Nephron (organoid): ENCODE results near the gene LGR6.
A peak's percentile ranks its signal among the peaks of the same experiment; 100 is the strongest.
"Not testable (repeated sequence)": the region's sequence is repeated elsewhere in the genome, so short reads cannot be mapped to it uniquely, and the experiment has no call there.

ENCODE experiments used
- H3K27ac Mint-ChIP-seq, 3 experiments: 2 replicates each; pipeline ENCODE4 v1.8.0; 2020; ENCODE audit warnings: mixed read lengths in 3 of 3, mild to moderate bottlenecking in 2 of 3, moderate library complexity in 1 of 3
- H3K27me3 Mint-ChIP-seq: 2 replicates; pipeline ENCODE4 v1.8.0; 2021; ENCODE audit warnings: low read depth, mild to moderate bottlenecking, moderate library complexity, mixed read lengths
- H3K36me3 Mint-ChIP-seq: 2 replicates; pipeline ENCODE4 v1.8.0; 2020; ENCODE audit warnings: low read depth, mixed read lengths
- H3K4me1 Mint-ChIP-seq: 2 replicates; pipeline ENCODE4 v1.8.0; 2020; ENCODE audit warnings: mixed read lengths
- H3K4me3 Mint-ChIP-seq, 3 experiments: 2 replicates each; pipeline ENCODE4 v1.8.0; 2020; ENCODE audit warnings: mild to moderate bottlenecking in 3 of 3, mixed read lengths in 3 of 3, moderate library complexity in 2 of 3
- H3K9me3 Mint-ChIP-seq: 2 replicates; pipeline ENCODE4 v1.8.0; 2020; ENCODE audit warnings: mixed read lengths
- TF ChIP-seq, protein P1 (sequence below), 3 experiments: fragments of 200-600 bp; sonication (generic); IDR thresholded peaks; one replicate each; pipeline ENCODE4 v1.5.0; 2021; ENCODE audit warnings: antibody characterized with exemption in 3 of 3; ENCODE audit not compliant: unreplicated experiment in 3 of 3

LGR6 gene

GRCh38 chr1:202189918-202190715 is 3.5 kb upstream of the LGR6 start:
- H3K36me3 Mint-ChIP-seq = no peaks in the 10 kb centered on the region
- no peak overlapping the region for H3K4me3 Mint-ChIP-seq
- peaks cover 3% of the 10 kb centered on the region for H3K9me3 Mint-ChIP-seq
- H3K4me1 Mint-ChIP-seq = peaks cover 12% of the 10 kb centered on the region
- H3K27ac Mint-ChIP-seq = peak overlapping the region in 1 of 3 experiments; percentile 22
- TF ChIP-seq, protein P1, sequence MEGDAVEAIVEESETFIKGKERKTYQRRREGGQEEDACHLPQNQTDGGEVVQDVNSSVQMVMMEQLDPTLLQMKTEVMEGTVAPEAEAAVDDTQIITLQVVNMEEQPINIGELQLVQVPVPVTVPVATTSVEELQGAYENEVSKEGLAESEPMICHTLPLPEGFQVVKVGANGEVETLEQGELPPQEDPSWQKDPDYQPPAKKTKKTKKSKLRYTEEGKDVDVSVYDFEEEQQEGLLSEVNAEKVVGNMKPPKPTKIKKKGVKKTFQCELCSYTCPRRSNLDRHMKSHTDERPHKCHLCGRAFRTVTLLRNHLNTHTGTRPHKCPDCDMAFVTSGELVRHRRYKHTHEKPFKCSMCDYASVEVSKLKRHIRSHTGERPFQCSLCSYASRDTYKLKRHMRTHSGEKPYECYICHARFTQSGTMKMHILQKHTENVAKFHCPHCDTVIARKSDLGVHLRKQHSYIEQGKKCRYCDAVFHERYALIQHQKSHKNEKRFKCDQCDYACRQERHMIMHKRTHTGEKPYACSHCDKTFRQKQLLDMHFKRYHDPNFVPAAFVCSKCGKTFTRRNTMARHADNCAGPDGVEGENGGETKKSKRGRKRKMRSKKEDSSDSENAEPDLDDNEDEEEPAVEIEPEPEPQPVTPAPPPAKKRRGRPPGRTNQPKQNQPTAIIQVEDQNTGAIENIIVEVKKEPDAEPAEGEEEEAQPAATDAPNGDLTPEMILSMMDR (IDR thresholded peaks at IDR 0.05; ENCODE audit: unreplicated experiment in 3 of 3) = peak in 1 of 3 experiments; percentile 20
- H3K27me3 Mint-ChIP-seq = peaks cover 36% of the 10 kb centered on the region

DNA sequence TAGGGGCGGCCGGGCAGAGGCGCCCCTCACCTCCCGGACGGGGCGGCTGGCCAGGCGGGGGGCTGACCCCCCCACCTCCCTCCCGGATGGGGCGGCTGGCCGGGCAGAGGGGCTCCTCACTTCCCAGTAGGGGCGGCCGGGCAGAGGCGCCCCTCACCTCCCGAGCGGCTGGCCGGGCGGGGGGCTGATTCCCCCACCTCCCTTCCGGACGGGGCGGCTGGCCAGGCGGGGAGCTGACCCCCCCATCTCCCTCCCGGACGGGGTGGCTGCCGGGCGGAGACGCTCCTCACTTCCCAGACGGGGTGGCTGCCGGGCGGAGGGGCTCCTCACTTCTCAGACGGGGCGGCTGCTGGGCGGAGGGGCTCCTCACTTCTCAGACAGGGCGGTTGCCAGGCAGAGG is 2.2 kb upstream of the LGR6 start:
- not testable (repeated sequence) for H3K36me3 Mint-ChIP-seq, H3K9me3 Mint-ChIP-seq, H3K4me3 Mint-ChIP-seq, H3K27ac Mint-ChIP-seq
- Mint-ChIP-seq H3K4me1 (peaks cover 12% of the 10 kb centered on the region), H3K27me3 (peaks cover 48% of the 10 kb centered on the region)

DNA sequence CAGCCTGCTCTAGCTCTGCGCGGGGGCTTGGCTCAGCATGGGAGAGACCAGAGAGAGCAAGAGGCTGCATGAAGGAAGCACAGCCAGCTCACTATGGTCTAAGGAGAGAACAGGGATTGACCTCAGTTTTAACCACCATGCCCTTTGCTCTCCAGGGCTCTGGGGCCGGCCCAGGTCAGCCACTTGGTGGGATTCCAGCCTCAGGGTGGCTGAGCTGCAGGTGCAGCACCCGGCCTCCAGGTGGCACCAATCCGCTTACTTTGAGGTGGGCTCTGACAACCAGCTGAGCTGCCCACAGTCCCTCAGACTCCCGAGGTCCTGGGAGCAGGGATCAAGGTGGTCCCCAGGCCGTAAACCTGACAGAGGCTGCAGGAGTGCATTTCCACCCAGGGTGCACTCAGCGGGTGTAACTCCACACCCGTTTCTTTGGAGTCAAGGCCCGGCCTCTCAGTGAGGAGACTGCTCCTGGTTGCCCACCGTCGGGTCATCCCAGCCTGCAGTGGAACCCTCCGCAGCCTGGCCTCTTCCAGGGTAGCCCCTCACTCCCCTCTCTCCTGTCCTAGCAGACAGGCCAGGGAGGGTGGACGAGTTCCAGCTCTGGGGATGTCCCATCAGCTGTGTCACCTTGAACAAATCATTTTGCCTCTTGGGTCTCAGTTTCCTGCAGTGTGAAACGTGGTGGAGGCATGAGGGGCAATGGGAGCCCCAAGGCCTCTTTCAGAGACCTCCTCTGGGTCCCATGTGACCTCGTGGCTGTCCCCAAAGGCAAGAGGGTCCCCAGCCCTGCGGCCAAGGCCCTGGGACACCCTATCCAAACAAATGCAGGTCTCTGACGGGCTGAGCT is 607 bp upstream of the LGR6 start:
- Mint-ChIP-seq H3K4me3 (peak overlapping the region; percentile 71 to 84 (median 75)), H3K9me3 (peaks cover 3% of the 10 kb centered on the region), H3K27me3 (peaks cover 58% of the 10 kb centered on the region), H3K36me3 (no peaks in the 10 kb centered on the region), H3K4me1 (peaks cover 12% of the 10 kb centered on the region), H3K27ac (no peak overlapping the region)
- TF ChIP-seq, protein P1 (IDR thresholded peaks at IDR 0.05; ENCODE audit: unreplicated experiment in 3 of 3) = peak; percentile 87 to 89 (median 88)

DNA sequence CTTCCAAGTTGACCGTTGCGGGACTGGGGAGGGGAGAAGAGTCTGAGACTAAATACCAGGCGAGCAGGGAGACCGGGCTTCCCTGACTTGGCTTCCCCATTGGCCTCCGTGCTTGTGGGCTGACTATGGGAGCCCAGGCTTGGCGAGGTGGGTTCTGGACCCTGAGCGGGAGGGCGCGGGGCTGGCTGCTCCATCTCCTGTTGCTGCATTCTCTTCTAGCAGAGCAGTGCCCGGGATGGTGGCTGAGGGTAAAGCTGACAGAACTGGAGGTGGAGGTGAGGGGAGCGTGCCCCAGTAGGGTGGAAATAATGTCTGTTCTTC is 689 bp downstream of the LGR6 start:
- peaks cover 3% of the 10 kb centered on the region for H3K9me3 Mint-ChIP-seq

DNA sequence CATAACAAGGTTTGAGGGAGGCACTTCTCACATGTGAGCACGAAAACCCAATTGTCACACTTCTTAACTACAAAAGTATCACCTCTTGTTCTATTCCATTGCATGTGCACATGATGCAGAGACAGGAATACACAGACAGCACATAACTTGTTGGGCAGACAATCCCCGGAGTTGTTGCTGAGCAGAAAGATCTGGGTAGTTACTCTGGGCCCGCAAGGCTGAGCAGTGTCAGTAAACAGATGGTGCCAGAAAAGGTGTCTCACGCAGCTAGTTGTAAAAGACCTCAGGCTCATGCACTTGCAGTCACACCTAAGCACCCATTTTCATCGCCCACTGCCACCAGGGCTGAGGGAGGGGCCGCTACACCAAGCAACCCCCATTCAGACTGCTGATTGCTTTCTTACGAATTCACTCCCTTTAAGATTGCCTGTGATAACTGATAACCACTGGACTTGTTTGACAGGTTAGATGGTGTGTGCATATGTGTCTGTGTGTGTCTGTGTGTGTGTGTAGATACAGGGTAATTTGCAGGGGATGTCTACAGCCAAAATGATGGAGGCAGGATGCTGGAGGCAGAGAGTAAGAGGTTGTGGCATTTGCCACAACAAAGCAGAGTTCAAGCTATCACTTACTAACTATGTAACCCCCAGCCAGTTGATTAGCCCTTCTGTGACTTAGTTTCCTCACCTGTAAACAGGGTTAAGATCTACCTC is 4.2 kb downstream of the LGR6 start:
- Mint-ChIP-seq H3K4me1 (peaks cover 5% of the 10 kb centered on the region), H3K4me3 (no peak overlapping the region), H3K27ac (no peak overlapping the region), H3K27me3 (peaks cover 64% of the 10 kb centered on the region), H3K9me3 (no peaks in the 10 kb centered on the region), H3K36me3 (no peaks in the 10 kb centered on the region)
- TF ChIP-seq, protein P1 (IDR thresholded peaks at IDR 0.05; ENCODE audit: unreplicated experiment in 3 of 3) = no peak

More for the DNA sequence above, 689 bp downstream of the LGR6 start:
- TF ChIP-seq, protein P1 (IDR thresholded peaks at IDR 0.05; ENCODE audit: unreplicated experiment in 3 of 3) = no peak
- H3K27ac Mint-ChIP-seq = no peak overlapping the region
- no peaks in the 10 kb centered on the region for H3K36me3 Mint-ChIP-seq
- peaks cover 67% of the 10 kb centered on the region for H3K27me3 Mint-ChIP-seq
- H3K4me3 Mint-ChIP-seq = peak overlapping the region in 2 of 3 experiments; percentile 53 to 64
- H3K4me1 Mint-ChIP-seq = peaks cover 12% of the 10 kb centered on the region

DNA sequence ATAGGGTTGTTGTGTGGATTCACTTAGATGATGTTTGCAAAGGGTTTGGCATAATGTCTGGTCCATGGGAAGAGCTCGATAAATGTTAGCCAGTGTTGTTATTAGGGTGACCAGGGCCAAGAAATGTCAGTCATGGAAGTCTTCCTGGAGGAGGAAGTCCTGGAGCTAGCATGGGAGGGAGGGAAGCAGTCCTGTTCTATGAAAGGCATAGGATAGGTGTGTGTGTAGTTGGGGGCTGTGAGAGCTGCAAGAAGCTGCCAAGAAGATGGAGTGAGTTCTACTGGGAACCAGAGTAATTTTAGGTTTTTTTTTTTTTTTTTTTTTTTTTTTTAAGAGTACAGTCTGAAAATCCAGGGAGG is 4.7 kb downstream of the LGR6 start:
- H3K4me1 Mint-ChIP-seq = peaks cover 4% of the 10 kb centered on the region
- TF ChIP-seq, protein P1 (IDR thresholded peaks at IDR 0.05; ENCODE audit: unreplicated experiment in 3 of 3) = no peak
- H3K4me3 Mint-ChIP-seq = no peak overlapping the region
- H3K9me3 Mint-ChIP-seq = no peaks in the 10 kb centered on the region
- H3K27me3 Mint-ChIP-seq = peaks cover 62% of the 10 kb centered on the region
- no peaks in the 10 kb centered on the region for H3K36me3 Mint-ChIP-seq
- H3K27ac Mint-ChIP-seq = no peak overlapping the region
